NAMALWA (cell line): ENCODE measurements around the gene XYLB.
"Not testable (repeated sequence)": the region's sequence is repeated elsewhere in the genome, so short reads cannot be mapped to it uniquely, and the experiment has no call there.

Experiments
- DNase-seq: peaks from one replicate; pipeline ENCODE4 v3.0.0-alpha.2; 2015; ENCODE audit warnings: low spot score

Gene XYLB

GRCh38 chr3:38396239-38396638 lies 49.7 kb downstream of the XYLB start:
- no peak for DNase-seq

GRCh38 chr3:38396861-38397260 lies 50.3 kb downstream of the XYLB start:
- DNase-seq: no peak

GRCh38 chr3:38397320-38397719 lies 50.7 kb downstream of the XYLB start:
- peak; percentile 22 for DNase-seq

- DNase-seq: no peak
Observed at GRCh38 chr3:38401246-38401962, 54.8 kb downstream of the XYLB start.

GRCh38 chr3:38404286-38404685 lies 57.7 kb downstream of the XYLB start:
- DNase-seq: no peak

- no peak for DNase-seq
Observed at GRCh38 chr3:38411591-38411990, 65.0 kb downstream of the XYLB start.

- DNase-seq: not testable (repeated sequence)
Observed at GRCh38 chr3:38420758-38421157, 74.2 kb downstream of the XYLB start.

GRCh38 chr3:38421679-38422336 lies 75.2 kb downstream of the XYLB start:
- DNase-seq: no peak

- DNase-seq: not testable (repeated sequence)
Observed at GRCh38 chr3:38426798-38427426, 80.3 kb downstream of the XYLB start.

GRCh38 chr3:38432871-38433658 lies 86.5 kb downstream of the XYLB start:
- DNase-seq: not testable (repeated sequence)

- not testable (repeated sequence) for DNase-seq
Observed at GRCh38 chr3:38433661-38434060, 87.1 kb downstream of the XYLB start.

GRCh38 chr3:38438436-38439069 lies 92.0 kb downstream of the XYLB start:
- DNase-seq: peak; percentile 18

- DNase-seq: not testable (repeated sequence)
Observed at GRCh38 chr3:38443205-38443604, 96.6 kb downstream of the XYLB start.

GRCh38 chr3:38446085-38446686 lies 99.6 kb downstream of the XYLB start:
- DNase-seq: no peak

GRCh38 chr3:38446812-38447211 lies 100.2 kb downstream of the XYLB start:
- no peak for DNase-seq

GRCh38 chr3:38450853-38451252 lies 104.3 kb downstream of the XYLB start:
- DNase-seq: no peak

- DNase-seq: peak; percentile 34
Observed at GRCh38 chr3:38453075-38453912, 106.7 kb downstream of the XYLB start, which contains the start of gene ACVR2B. TSS of gene ACVR2B (plus strand) at chr3:38453890. CDS start at chr3:38454323, 433 bp downstream.

- no peak for DNase-seq
Observed at GRCh38 chr3:38453913-38454177, 107.3 kb downstream of the XYLB start.

- DNase-seq: no peak
Observed at GRCh38 chr3:38454178-38454883, 107.7 kb downstream of the XYLB start.
